Measurements from ENCODE around the gene DDI2.
A peak's percentile ranks its signal among the peaks of the same experiment; 100 is the strongest.

Gene DDI2

DNA sequence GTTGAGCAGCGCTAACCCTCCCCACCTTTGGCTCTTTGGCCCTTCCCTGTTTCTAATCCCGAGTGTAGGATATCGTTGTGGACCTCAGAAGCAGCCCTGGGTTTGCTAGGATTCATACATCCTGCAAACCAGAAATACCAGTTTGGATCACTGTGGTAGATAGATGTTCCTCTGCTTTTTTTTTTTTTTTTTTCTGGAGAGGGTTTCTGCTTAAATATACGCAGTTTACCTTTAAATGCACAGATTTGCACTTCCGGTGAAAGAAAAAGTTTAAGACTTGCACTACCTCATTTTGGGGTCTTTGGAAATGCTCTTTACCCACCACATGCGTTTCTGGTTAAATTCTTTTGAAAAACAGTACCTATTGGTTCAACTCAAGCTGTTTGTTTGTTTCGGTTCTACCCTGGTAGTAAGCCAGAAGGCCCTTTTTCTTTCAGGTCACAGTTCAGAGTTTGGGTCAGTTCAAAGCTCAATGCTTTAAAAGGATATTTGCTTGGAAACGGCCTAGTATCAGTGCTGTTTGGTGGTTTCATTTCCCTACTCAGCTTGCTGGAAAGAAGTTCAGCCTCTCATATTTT is 908 bp downstream of the DDI2 start:
- in situ Hi-C loops (cut with HindIII; ENCODE audit: low pct_unique_long_range_greater_than_20kb, low sequenced_read_pairs), result no loop called here
- no peak for TF ChIP-seq JUND (IDR thresholded peaks at IDR 0.05; ENCODE audit: low read depth)
- DNase-seq (ENCODE audit: low read depth in 1 of 2, low spot score in 1 of 2), result peak in 1 of 2 experiments; percentile 72

DNA sequence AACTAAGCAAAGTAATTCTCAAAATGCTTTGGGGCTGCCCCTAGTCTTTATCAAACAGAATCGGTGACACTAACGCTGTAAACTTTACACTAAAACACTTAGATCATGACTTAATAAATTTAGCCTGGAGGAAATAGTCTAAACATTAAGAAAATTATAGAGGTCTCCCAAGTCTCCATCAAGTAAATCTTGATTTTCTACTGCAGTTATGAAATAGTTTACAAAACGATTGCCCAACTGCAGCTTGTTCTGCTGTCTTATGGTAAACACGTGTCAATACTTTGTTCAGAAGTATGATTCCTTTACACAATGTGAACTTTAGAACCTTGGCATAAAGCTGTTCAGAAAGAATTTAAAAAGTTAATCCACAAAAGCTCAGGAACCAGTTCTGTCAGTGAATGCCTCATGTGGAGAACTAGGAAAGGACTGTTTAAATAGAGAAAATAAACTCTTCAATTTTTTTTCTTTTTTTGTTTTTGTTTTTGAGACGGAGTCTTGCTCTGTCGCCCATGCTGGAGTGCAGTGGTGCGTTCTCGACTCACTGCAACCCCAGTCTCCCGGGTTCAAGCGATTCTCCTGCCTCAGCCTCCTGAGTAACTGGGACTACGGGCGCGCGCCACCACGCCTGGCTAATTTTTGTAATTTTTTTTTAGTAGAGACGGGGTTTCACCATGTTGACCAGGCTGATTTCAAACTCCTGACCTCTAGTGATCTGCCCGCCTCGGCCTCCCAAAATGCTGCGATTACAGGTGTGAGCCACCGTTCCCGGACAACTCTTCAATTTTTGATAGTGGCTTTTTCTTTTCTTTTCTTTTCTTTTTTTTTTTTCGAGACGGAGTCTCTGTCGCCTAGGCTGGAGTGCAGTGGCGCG is 1.6 kb downstream of the DDI2 start:
- peak in 1 of 2 experiments; percentile 75 for DNase-seq (ENCODE audit: low read depth in 1 of 2, low spot score in 1 of 2)
- in situ Hi-C loops (cut with HindIII; ENCODE audit: low pct_unique_long_range_greater_than_20kb, low sequenced_read_pairs), result no loop called here

DNA sequence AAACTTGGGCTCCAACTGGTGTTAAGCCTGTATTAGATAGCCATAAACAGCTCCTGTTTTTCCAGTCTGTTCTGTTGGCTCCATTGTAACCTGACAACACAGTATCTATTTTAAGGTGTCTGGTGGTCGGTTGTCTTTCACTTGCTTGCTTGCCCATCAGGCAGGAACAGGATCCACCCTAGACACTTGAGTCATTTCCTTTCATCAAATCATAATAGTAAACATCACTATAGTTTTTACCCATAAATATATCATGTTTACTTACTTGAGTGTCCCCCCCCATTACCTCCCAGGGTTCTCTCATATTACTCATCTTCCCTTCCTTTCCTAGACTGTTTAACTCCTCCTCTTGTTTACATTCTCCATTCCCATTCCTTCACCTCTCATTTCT is 2.9 kb downstream of the DDI2 start:
- DNase-seq (ENCODE audit: low read depth in 1 of 2, low spot score in 1 of 2), result no peak
- TF ChIP-seq JUND (IDR thresholded peaks at IDR 0.05; ENCODE audit: low read depth), result no peak
- in situ Hi-C loops (cut with HindIII; ENCODE audit: low pct_unique_long_range_greater_than_20kb, low sequenced_read_pairs), result no loop called here

More for the DNA sequence above, 1.6 kb downstream of the DDI2 start:
- TF ChIP-seq JUND (IDR thresholded peaks at IDR 0.05; ENCODE audit: low read depth), result no peak

DNA sequence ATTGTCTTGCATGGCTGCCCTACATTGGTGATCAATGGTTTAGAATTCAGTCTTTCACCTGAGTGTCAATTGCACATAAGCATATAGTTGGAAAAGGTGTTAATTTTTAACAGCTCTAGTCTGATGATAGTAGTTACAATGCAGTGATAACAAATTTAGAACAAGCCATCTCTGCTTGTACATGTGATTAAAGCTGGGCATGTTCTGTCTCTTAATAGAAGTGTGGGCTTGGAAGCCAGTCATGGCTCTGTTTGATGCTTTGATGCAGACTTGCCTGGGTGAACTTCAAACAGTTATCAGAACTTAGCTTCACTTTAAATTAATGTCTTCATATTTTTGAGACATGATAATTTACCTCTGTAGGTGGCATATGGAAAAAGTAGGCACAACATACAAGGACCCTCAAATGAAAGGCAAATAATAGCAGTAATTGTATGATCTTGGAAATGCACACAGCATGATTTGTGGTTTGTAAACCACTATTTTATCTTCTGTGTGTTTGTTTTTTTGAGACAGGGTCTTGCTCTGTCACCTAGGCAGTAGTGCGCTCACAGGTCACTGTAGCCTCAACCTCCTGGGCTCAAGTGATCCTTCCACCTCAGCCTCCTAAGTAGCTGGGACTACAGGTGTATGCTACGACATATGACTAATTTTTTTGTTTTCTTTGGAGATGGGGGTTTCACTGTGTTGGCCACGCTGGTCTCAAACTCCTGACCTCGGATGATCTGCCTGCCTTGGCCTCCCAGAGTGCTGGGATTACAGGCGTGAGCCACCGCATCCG is 3.8 kb downstream of the DDI2 start:
- in situ Hi-C loops (cut with HindIII; ENCODE audit: low pct_unique_long_range_greater_than_20kb, low sequenced_read_pairs), result no loop called here
- DNase-seq (ENCODE audit: low read depth in 1 of 2, low spot score in 1 of 2), result no peak
- no peak for TF ChIP-seq JUND (IDR thresholded peaks at IDR 0.05; ENCODE audit: low read depth)

DNA sequence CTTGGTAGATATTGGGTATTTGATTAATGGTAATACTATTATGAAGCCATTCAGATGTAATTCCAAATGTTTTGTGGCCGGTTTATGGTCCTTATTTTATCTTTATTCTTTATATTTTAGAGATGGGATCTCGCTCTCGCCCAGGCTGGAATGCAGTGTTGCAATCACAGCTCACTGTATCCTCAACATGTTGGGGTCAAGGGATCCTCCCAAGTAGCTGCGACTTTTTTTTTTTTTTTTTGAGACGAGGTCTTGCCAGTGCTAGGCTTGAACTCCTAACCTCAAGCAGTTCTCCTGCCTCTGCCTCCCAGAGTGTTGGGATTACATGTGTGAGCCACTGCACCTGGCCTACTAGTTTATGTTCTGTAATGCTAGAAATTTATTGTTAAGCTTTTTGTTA is 4.7 kb downstream of the DDI2 start:
- TF ChIP-seq JUND (IDR thresholded peaks at IDR 0.05; ENCODE audit: low read depth), result no peak
- in situ Hi-C loops (cut with HindIII; ENCODE audit: low pct_unique_long_range_greater_than_20kb, low sequenced_read_pairs), result no loop called here
- DNase-seq (ENCODE audit: low read depth in 1 of 2, low spot score in 1 of 2), result no peak

DNA sequence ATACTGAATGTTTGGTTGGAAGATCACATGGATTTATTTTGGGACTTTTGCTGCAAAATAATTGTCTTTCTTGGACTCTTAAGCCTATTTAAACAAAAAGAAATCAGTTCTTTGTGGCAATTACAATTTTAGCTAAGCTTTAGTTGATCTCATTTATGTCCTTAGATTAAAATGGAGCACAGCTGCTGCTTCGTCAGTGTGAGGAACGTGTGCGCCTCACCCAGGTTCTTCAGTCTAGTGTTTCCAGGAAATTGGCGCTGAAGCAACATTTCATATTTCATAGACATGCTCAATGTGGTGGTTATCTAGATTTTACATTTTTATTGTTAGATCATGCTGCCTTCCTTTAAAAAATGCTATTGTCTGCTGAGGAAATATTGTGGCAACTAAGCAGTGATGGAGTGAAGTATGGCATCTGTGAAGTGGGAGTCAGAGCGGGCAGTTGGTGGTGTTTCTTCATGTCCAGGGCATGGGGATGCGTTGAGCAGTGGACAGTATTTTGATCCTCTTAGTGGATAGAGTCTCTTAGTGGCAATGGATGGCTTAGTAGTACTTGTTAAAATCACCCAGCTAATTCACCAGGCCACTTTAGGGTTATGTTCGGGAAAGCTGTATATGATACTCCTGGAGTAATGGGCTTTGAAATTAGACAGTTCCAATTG is 5.6 kb downstream of the DDI2 start:
- DNase-seq (ENCODE audit: low read depth in 1 of 2, low spot score in 1 of 2), result no peak
- in situ Hi-C loops (cut with HindIII; ENCODE audit: low pct_unique_long_range_greater_than_20kb, low sequenced_read_pairs), result no loop called here
- TF ChIP-seq JUND (IDR thresholded peaks at IDR 0.05; ENCODE audit: low read depth), result no peak

DNA sequence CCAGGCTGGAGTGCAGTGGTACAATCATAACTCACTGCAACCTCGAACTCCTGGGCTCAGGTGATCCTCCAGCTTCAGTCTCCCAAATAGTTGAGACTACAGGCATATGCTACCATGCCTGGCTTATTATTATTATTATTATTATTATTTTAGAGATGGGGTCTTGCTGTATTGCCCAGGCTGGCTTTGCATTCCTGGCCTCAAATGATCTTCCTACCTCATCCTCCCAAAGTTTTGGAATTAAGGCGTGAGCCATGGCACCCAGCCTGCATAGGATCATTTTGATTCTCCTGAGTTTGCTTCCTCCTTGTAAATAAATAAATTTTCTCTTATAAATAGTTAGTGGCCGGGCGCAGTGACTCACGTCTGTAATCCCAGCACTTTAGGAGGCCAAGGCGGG is 6.2 kb downstream of the DDI2 start:
- no peak for DNase-seq (ENCODE audit: low read depth in 1 of 2, low spot score in 1 of 2)
- no peak for TF ChIP-seq JUND (IDR thresholded peaks at IDR 0.05; ENCODE audit: low read depth)
- in situ Hi-C loops (cut with HindIII; ENCODE audit: low pct_unique_long_range_greater_than_20kb, low sequenced_read_pairs), result no loop called here

DNA sequence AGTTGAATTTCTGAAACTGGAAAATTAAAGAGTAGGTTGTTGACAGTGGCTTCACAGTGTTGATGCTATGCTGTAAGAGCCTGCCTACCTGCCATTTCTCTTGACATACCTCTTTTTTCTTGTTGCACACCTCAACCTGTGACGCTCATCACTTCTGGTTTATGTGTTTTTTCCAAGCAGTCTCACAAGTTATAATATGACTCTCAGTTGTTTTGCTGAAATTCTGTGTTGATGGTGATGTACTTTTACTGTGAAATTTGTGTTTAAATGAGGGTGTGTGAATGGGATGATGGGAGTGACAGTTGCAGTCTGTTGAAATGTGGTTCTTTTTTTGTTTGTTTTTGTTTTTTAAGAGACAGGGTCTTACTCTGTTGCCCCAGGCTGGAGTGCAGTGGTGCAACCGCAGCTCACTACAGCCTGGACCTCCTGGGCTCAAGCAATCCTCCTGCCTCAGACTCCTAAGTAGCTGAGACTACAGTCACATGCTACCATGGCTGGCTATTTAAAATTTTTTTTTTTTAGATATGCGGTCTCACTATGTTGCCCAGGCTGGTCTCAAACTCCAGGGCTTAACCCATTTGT is 7.0 kb downstream of the DDI2 start:
- in situ Hi-C loops (cut with HindIII; ENCODE audit: low pct_unique_long_range_greater_than_20kb, low sequenced_read_pairs), result no loop called here
- TF ChIP-seq JUND (IDR thresholded peaks at IDR 0.05; ENCODE audit: low read depth), result no peak
- DNase-seq (ENCODE audit: low read depth in 1 of 2, low spot score in 1 of 2), result no peak

DNA sequence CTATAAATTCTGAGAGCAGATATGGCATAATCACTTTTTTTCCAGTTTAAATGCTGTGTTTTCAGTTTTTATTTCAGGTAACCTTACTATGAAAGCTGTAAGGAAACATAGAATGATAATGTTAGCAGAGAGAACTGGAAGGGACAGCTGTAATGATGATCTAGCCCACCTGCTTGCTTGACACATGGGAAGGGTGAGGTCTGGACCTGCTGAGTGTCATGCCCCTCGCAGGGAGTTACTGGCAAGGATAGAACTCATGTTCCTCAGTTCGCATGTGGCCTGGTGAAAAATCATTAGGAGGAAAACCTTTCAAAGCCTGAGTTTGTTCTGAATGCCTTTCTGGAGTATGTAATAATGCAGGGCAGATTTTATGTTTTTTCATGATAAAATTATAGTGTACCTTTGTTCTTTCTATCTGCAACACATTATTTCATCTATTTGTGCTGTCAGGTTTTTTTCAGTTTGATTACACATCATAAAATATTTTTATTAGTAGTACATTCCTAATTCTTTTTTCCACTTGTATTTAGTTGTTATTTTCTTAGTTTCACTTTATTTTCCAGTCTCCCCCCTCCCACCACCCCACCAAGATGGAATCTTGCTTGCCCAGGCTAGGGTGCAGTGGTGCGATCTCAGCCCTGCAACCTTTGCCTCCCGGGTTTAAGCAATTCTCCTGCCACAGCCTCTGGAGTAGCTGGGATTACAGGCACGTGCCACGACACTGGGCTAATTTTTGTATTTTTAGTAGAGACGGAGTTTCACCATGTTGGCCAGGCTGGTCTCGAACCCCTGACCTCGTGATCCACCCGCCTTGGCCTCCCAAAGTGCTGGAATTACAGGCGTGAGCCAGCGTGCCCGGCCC is 8.0 kb downstream of the DDI2 start:
- DNase-seq (ENCODE audit: low read depth in 1 of 2, low spot score in 1 of 2), result no peak
- no peak for TF ChIP-seq JUND (IDR thresholded peaks at IDR 0.05; ENCODE audit: low read depth)
- in situ Hi-C loops (cut with HindIII; ENCODE audit: low pct_unique_long_range_greater_than_20kb, low sequenced_read_pairs), result no loop called here

DNA sequence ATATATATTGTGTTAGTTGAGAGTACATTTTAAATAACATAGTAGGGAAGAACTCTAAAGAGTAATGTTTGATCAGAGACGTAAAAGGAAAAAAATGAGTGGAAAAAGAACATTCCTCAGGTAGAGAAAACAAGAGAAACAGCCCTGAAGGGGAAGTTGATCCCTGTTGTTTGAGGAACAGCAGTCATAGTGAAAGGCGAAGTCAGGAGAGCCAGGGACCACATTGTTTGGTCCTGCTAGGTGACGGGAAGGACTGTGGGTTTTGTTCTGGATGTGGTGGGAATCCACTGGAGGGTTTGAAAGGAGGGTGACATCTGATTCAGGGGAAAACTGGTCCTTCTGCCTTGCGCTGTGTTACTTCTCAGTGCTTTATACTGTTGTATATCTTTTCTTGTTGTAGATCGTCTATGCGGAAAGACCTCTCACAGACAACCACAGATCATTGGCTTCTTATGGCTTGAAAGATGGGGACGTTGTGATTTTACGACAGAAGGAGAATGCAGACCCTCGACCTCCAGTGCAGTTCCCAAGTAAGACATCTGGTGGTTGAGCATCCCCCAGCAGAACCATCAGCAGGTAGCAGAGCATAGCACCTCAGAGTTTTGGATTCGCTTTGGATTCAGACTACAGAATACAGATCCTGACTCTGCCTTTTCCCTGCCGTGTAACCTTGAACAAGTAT is 9.2 kb downstream of the DDI2 start:
- no peak for TF ChIP-seq JUND (IDR thresholded peaks at IDR 0.05; ENCODE audit: low read depth)
- in situ Hi-C loops (cut with HindIII; ENCODE audit: low pct_unique_long_range_greater_than_20kb, low sequenced_read_pairs), result no loop called here
- DNase-seq (ENCODE audit: low read depth in 1 of 2, low spot score in 1 of 2), result no peak
